HG03575 (cell line): ENCODE results near the gene PGLYRP1.

ENCODE experiments used
- ATAC-seq: cut with Tn5 transposase; IDR thresholded peaks from one replicate; pipeline ENCODE4 v1.9.1; 2021; ENCODE audit not compliant: unreplicated experiment, insufficient number of reproducible peaks, low FRiP score; ENCODE audit errors: extremely low read depth

The PGLYRP1 gene

DNA sequence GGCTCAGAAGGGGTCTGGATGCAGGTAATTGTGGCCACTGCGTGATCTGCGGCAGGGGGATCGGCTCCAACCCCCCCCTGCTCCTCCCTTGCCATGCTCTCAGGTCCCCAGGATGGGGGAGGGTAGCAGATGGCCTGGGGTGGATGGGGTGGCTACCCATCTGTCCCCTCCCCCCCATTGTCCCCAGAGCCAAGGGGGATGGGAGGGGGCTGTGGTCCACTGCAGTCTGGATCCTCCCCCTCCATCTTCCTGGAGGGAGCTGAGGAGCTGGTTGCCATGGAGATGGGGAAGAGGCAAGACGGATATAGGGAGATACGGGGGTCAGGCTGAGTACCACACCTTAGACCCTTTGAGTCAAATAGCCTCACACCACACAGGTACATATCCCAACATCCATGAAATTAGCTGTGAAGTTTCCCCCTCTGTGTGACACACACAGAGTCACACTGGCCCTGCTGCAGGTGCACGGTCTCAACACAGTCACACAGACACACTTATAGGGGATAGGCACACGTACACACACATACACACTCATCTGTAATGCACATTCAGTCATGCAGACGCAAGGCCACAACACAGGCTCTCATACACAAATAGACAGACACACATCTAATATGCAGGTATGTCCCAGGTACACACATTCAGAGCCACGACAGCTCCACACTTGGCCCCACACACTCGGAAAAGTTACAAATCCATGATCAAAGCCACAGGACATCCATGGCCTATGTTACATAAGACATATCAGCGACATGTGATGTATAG is 47.4 kb downstream of the PGLYRP1 start:
- no peak for ATAC-seq

GRCh38 chr19:45973553-45974338 is 49.1 kb downstream of the PGLYRP1 start, which contains the start of gene NOVA2:
Gene NOVA2 (minus strand): TSS chr19:45973865. CDS start chr19:45973351, 514 bp downstream.
- no peak for ATAC-seq

- no peak for ATAC-seq
Observed at GRCh38 chr19:45972947-45973540, 49.8 kb downstream of the PGLYRP1 start.

DNA sequence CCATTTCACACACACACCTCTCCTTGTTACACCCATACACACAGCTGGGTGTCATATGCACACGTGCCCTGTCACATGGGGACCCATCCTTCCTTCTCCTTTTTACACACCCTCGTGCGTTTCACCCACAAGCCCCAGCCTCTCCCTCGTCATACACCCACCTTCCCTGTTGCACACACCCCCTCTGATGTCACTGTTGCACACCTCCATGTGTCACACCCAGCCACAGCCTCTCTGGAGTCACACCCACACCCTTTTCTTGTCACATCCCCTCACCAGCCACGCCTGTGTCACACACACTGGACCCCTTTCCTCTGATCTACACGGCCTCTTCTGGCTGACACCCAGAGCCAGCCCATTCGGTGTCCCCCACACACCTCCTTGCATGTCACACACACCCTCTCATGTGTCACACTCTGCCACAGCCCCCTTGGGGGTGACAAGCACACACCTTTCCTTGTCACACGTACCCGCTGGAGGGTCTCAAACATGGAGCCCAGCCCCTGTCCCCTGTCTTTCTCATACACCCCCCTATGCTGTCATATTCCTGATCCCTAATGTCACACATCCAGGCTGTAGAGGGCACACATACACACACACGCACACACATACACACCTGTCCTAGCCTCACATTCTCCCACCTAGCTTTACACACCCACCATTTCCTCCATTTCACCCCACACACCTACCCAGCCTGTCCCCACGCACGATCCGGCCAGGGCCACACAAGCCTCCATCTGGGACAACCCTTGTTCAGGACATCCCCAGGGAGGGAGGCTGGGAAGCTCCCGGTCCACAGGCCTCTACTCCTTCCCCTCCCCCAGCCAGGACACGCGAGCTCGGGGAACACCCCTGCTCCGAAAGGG is 50.5 kb downstream of the PGLYRP1 start:
- no peak for ATAC-seq

GRCh38 chr19:45971260-45971902 is 51.5 kb downstream of the PGLYRP1 start:
- no peak for ATAC-seq

DNA sequence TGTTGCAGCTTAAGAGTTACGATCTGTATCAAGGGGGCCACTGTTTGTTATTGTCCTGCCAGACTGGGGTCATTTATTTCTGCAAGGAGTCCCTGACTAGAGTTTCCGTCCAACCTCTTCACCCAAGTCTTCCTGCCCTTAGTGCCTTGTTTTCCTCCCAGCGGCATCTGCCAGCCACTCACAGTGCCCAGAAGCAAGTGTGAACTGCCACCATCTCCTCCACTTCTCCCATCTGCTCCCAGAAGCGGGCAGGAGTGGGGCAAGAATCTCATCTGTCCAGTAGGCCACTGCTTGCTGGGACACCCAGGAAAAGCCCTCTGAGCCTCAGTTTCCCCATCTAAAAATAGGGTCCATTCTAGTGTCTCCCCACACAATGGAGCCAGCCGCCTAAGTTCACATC is 53.2 kb downstream of the PGLYRP1 start:
- ATAC-seq: no peak
